SHP77 treated with DMSO at 0.1 percent for 48 hours (cell line): ENCODE measurements around the gene PMM2.

ENCODE experiments used
- DNase-seq: peaks from one replicate; lab custom pipeline; 2025; lab: John Stamatoyannopoulos, UW

Gene PMM2

DNA sequence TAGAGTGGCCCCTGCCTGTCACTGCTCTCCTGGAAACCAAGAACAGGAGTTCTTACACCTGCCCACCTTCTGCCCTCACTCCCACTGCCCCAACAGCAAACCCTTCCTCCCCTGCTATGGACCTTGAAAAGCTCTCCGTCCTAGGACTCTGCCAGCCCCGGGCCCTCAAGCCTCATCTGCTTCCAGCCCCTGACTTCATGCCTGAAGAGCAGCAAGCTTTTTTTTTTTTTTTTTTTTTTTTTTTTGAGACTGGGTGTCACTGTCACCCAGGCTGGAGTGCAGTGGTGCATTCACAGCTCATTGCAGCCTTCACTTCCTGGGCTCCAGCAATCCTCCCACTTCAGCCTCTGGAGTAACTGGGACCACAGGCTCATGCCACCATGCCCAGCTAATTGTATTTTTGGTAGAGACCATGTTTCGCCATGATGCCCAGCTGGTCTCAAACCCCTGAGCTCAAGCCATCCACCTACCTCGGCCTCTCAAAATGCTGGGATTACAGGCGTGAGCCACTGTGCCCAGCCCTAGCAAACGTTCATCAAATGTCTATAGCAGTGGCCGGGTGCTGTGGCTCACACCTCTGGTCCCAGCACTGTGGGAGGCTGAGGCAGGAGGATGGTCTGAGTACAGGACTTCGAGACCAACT lies 54.2 kb downstream of the PMM2 start:
- DNase-seq, result no peak

DNA sequence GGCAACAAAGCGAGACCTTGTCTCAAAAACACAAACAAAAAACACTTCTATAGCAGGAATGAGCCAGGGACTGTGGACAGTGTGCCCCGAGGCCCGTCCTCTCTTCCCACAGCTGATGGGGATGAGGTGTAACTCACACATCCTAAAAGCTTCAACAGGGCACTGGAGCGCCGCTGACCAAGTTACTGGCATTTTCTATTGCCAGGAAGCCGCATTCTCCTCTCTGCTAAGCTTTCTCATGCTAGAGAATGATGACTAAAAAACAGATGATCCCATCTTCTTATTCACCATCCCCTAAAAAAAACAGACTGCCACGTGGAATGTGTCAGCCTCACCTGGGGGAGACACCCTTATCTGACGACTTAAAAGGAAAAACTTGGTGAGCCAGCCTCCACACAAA lies 54.9 kb downstream of the PMM2 start:
- no peak for DNase-seq

DNA sequence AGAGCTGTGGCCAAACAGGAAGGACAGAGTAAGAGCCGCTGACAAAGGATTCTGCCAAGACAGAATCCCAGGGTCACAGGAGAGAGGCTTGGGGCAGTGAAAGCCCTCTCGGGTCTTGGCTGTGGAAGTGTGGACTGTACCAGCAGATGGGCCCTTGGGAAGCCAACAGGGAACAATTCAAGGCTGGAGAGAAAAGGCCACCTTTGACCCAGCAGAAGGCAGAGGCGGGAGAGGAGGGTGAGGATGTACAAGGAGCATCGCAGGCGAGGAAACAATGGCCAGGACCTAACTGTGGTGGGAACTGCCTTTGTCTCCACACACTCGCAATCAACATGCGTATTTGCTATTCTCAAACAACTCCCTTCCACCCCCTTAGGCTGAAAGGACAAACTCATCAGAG lies 55.5 kb downstream of the PMM2 start:
- DNase-seq, result no peak

DNA sequence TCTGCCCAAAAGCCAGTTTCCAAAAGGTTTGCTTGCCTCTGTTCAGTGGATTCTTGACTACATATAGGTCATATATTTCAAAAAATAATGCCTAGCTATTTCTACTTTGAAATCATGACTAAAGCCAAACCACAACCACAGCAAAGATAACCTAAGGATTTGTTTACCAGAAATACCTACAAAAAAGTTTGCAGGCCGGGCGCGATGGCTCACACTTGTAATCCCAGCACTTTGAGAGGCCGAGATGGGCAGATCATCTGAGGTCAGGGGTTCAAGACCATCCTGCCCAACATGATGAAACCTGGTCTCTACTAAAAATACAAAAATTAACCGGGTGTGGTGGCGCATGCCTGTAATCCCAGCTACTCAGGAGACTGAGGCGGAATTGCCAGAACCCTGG lies 56.0 kb downstream of the PMM2 start:
- no peak for DNase-seq

DNA sequence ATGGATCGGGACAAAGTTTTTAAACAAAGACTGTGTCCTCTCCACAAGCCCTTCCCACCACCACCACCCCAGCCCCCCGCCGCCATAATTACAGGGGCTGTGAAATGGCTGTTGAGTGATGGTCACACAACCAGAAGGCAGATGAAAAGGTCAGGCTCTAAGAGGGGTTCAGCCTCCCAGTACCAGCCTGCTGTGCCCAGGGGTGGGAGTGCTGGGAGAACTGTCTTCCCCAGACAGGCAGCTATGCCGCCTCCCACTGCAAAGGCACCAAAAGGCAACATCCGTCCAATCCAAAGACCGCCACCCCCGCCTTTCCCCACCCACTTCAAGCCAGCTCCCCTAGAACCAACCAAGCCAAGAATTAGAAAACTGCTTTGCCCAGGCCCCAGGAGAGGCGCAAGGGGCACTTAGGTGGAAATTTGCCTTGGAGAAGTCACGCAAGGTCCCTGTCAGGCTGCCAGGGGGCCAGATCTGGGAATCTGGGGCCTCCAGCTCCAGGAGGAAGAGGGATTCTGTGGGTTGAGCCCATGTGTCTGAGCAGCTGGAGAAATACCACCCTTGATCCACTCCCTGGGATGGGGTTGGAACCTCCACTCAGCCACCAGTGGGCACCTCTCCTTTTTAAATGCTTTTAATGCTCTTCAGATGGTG lies 56.8 kb downstream of the PMM2 start:
- DNase-seq, result no peak

DNA sequence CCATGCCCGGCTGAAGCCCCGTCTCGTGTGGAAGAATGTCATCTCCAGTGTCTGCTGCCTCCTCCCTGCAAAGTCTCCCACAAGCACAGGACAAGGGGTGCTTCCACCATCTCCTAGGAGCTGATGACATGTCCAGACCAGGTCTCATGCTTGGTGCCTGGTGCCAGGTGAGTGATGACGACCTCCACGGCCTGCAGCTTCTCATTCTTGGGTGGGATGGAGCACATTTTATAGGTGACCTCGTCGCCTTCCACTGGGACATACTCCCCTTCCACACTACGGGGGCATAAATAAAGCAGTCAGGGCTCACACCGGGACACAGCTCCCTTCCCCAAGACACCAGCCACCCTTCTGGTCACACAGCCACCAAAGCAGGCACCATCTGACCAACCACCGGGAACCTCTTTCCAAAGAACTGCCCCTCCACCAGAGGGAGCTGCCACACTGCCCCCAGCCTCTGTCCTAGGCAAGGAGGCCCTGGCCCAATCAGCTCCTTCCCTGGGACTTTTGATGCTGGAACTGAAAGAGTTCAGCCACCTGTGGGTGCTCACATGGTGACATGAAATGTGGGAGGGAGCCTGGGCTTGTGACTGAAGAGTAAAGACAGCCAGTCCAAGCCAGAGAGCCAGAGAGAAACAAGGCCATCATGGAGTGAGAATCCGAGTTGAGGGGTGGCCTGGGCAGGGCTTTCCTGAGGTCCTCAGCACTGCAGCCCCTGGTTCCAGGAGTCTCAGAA lies 57.6 kb downstream of the PMM2 start:
- no peak for DNase-seq

DNA sequence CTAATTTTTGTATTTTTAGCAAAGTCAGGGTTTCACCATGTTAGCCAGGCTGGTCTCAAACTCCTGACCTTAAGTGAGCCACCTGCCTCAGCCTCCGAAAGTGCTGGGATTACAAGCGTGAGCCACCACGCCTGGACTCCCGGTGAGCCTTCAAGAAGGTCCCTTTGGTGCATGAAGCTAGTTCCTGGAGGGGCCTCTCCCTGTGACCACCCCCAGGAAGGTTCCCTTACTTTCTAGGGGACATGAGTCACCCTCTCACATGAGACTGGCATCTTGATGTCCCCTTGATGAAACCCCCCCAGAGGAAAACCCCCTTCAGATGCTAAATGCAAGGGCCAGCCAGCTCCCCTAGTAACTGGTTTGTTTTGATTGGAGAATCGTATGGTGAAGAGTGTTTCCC lies 58.3 kb downstream of the PMM2 start:
- DNase-seq, result no peak

DNA sequence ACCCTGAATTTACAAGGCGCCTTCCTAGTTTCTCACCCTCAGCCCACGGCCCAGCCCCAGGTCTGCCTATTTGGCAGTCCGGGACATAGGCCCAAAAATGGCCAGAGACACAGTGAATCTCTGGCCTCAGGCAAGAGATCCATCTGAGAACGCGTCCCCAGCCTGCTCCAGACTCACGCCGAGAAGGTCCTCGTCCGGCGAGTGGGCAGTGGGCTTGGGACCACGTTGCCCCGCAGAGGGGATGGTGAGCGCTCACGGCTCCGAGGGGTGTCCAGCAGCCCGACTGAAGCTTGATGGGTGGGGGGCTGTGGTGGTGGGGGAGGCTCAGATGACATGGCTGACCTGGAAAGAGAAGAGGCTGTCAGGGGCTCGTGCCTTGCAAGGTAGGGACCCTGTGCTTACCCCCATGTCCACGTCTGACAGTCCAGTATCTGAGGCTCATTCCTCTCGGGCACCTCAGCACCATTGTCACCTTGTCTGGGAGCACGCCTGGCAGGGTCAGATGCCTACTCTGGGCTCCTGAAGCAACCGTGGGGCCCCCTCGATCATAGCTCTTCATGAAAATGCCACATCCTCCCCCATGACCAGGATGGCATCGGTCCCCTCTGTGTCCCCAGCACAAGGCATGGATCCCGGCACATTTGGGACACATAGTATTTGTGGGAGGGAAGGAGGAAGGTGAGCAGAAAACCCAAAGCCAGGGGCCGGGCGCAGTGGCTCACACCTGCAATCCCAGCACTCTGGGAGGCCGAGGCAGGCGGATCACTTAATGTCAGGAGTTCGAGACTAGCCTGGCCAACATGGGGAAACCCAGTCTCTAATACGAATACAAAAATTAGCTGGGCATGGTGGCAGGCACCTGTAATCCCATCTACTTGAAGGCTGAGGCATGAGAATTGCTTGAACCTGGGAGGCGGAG lies 61.6 kb downstream of the PMM2 start:
- no peak for DNase-seq

DNA sequence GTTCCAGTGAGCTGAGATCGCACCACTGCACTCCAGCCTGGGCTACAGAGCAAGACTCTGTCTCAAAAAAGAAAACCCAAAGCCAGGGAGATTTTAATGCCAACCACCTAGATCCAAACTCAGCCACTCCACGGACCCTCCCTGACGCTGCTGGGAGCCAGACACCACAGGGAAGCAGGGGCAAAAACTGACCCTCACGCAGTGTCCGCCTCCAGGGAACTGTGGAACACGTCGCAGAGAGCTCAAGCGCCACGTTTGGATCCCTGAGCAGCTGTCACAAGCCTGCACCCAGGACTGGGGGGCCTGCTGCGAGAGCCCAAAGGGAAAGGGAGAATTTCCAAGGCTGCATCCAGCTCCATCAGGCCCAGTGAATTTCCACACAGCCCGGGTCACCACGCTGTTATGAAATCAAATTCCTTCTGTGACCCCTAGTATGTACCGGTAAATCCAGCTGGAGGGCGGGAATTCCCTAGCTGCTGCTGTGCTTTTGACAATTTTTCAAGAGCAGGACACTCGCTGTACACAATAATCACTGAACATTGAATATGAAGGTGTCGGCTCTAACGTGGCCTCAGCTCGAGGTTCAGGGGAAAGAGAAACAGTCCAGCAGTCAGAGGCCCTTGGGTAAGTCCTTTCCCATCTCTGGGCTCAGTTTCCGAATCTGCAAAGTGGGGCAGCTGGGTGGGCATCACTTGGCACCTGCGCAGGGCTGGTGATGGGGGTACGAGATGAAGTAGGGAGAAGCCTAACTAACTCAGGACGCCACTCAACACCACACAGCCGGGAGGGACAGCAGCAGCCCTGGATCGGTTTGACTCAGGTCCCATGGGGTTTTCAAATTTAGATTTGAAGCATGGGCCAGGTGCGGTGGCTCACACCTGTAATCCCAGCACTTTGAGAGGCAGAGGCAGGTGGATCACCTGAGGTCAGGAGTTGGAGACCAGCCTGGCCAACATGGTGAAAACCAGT lies 62.6 kb downstream of the PMM2 start:
- no peak for DNase-seq

DNA sequence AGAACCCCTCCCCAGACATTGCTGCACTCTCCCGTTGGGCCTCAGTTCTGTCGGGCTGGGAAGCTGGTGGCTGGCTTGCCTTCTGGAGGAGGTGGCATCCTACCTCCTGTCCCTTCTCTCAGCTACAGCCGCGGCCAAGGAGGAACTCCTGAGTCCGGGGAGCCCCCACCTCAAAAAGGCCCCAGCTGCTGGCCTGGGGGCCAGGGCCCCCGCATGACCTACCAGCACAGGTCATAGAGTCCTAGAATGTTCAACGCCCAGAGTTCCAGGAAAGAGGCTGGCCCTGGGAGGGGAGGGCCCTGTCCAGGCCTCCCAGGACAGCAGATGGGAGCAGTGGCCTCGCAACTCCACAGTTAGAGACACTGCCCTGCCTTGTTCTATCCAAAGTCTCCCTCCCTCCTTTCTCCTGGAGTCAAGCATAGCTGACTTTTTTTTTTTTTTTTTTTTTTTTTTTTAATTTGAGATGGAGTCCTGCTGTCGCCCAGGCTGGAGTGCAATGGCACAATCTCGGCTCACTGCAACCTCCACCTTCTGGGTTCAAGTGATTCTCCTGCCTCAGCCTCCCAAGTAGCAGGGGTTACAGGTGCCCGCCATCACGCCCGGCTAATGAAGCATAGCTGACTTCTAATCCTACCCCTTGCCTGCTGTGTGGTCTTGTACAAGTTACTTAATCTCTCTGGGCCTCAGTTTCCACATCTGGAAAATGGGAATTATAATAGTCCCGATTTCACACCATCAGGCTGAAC lies 64.1 kb downstream of the PMM2 start:
- DNase-seq, result no peak

DNA sequence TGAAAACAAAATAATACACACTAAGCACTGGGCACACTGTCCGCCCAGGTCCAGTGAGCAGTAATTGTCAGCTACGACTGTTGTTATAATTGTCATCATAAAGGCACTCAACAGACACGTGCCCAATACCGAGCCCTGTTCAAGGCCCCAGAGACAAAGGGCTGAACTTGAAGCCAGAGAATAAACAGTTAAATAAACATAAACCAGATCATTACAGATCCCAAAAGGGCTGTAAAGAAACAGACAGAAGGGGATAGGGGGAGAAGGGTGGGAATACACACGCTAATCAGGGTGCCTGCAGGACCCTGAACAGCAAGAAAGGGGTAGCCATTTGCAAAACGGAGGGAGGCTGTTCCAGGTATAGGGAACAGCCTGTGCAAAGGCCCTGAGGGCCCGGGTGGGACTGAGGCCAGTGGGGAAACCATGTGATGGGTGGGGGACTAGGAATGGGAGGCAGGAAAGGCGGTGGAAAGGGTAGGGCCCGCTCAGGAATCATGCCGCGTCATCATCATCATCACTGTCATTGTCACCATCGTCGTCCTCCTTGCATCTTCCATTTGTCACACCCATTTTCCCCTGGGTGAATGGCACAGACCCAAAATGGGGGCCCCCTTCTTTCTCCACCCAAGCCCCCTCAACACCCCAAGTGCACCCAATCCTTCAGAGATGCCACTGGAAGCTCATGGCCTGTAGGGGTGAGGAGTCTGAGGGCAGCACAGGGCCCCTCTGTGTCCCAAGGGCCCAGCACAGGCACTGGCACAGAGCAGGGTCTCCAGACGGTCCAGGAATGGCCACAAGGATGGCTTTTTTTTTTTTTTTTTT lies 64.9 kb downstream of the PMM2 start:
- DNase-seq, result no peak

DNA sequence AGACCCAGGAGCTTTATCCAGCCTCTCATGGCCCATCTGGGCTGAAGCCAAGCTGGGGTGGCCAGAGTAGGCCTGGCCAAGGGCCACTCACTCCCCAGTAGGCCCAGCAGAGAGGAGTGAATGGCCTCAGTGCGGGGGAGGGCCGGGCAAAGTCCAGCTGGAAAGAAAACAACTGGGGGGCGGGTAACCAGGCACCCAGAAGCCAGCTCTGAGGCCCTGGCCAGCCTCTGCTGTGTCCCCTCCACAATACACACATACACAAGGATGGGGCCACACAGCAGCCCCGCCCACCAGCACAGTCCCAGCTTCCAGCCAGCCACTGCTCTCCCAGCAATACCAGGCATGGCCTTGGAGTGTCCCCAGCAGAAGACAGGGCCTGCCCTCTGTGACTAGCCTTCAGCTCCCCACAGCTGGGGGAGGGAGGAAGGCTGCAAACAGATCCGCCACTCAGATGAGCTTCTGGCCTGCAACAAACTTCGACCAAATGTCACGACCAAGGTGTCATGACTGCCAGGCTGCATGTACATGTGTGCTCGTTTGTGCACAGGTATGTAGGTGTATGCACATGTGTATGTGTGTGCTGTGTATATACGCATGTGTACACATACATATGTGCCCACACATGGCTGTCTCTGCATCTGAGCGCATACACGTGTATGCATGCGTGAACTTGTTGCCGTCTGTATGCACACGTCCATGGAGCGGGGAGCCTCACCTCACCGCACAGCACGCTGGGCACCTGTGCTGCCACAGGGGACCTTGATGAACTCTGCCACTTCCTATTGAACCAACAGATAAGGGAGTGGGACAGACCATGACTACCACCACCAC lies 66.2 kb downstream of the PMM2 start:
- no peak for DNase-seq

DNA sequence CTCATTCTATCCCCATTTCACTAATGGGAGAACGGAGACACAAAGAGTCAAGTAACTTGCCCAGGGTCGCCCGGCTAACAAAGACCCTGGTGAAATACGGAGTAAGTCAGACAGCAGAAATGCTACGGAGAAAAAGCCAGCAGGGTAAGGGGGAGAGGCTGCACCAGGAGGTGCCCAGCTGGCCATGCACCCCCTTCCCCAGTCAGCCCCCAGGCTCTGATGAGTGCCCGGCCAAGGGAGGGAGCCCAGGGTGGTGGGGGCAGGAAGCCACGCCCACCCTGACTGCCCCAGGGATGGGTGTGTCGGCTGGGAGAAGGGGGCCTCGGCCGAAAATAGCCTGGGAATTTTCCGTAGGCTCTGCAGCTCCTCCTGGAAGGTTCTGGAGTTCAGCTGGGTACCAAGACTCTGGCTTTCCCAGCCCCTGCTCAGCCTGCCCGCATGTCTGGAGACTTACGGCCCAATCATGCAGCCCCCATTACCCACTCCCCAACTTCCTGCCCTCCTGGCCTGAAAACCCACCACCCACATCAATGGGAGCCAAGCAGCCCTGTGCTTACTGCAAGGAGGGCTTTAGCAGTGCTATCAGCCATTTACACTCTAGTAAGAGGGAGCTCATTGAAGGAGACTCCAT lies 67.0 kb downstream of the PMM2 start:
- no peak for DNase-seq

DNA sequence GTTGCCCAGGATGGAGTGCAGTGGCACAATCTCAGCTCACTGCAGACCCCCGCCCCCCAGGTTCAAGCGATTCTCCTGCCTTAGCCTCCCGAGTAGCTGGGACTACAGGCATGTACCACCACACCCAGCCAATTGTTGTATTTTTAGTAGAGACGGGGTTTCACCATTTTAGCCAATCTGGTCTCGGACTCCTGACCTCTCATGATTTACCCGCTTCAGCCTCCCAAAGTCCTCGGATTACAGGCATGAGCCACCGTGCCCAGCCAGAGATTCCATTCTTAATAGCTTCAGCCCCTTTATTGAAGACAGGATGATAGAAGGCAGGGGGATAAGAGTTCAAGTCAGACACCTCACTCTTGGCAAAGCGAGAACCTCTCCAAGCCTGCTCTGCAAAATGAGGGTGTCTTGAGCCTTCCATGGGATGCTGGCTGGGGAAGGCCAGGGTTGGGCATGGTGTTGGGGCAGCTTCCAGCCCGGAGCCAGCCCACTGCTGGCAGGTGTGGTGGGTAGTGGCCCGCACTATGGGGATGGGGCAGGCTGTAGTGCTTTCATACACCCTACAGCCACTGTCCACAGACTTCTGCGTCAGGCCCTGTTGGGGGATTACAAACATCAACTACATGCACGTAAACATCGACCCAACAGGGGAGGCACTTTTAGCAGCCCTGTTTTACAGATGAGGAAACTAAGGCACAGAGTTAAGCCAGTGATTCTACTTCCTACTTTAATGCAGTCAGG lies 67.7 kb downstream of the PMM2 start:
- DNase-seq, result no peak

DNA sequence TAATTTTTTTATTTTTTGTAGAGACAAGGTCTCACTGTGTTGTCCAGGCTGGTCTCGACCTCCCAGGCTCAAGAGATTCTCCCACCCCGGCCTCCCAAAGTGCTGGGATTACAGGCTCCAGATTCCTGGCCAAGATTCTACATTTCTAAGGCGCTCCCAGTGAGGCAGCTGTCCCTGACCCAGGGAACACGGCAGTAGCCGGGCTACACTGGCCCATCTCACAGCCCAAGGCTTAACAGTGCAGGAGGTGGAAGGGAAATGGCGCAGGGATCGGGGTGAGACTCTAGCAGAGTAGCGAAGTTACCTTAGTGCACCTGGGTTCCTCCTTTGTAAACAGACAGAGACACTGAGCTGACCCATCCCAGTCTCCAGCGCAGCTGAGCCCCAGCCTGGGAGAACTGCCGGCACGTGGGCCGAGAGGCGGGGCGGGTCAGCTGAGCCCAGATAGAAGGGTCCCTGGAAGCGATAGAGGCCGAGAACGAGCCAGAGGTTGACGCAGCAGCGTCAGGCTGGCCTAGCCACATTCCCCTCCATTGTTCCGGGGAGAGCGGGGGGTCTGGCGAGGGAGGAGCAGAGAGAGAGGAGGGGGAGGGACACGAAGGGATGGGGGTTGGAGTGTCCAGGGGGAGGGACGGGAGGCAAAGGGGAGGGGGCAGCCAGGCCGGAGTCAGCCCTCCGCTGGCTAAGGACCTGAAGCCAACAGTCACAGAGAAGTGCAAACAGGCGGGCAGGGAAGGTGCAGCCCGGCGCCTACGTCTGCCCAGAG lies 68.7 kb downstream of the PMM2 start:
- DNase-seq, result no peak

DNA sequence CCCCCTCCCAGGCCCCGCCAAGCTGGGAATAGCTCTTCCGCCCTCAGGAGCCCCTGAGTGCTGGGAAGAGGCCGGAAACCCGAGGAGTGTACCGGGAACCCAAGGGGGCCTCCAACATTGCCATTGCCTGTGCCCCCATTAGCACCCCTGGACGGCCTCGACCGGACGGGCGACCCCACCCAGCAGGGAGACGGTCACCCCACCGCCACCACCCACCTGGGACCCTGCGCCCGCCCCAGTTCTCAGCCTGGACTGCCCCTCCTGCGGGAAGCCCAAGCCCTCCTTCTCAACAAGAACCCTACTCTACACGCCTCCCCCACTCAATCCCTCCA lies 69.2 kb downstream of the PMM2 start:
- no peak for DNase-seq
